ENCODE results near the gene ZSCAN1. TPM values are rescaled to one million over a fixed set of nuclear protein-coding genes. Genes with fewer than 3 reads are reported as not detected.

Gene ZSCAN1, protein sequence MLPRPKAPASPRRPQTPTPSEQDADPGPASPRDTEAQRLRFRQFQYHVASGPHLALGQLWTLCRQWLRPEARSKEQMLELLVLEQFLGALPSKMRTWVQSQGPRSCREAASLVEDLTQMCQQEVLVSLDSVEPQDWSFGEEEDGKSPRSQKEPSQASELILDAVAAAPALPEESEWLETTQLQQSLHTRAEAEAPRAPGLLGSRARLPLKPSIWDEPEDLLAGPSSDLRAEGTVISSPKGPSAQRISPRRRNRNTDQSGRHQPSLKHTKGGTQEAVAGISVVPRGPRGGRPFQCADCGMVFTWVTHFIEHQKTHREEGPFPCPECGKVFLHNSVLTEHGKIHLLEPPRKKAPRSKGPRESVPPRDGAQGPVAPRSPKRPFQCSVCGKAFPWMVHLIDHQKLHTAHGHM
- total RNA-seq: 1.6 TPM

DNA sequence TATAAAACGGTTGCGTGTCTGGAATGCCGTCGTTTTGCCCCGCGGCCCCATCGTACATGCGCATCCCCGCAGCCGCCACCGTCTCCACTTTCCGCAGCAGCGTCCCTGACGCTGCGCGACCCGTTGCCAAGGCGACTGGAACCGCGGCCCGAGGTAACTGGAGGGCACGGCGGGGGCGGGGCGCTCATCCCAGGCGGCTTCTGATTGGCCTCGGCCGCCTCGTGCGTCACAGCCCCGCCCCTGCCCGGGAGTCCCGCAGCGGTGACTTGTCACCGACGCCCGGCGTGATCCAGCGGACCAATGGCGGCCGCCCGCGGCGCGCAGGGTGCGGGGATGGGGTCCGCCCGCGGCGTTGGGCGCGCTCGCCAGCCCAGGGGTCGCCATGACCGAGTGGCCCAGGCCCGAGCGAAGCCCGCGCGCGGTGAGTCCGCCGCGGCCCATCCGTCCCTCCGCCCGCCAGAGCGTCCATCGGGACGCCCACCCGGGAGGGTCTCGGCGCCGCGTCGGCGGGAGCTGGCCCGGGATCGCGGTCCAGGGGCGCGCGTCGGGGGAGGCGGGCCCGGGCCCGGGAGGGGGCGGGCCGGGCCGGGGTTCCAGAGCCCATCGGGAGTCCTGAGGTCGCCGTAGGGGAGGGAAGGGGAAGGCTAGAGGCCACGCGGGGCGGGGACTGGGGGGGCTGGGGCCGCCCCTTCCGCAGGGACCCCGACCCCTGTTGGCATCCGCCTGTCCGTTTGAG is at the start of gene ZSCAN1:
ZSCAN1 (plus strand) TSS at position 285 of the 736 bp plus-strand sequence. CDS start 3,812 bp downstream, outside the sequence.

DNA sequence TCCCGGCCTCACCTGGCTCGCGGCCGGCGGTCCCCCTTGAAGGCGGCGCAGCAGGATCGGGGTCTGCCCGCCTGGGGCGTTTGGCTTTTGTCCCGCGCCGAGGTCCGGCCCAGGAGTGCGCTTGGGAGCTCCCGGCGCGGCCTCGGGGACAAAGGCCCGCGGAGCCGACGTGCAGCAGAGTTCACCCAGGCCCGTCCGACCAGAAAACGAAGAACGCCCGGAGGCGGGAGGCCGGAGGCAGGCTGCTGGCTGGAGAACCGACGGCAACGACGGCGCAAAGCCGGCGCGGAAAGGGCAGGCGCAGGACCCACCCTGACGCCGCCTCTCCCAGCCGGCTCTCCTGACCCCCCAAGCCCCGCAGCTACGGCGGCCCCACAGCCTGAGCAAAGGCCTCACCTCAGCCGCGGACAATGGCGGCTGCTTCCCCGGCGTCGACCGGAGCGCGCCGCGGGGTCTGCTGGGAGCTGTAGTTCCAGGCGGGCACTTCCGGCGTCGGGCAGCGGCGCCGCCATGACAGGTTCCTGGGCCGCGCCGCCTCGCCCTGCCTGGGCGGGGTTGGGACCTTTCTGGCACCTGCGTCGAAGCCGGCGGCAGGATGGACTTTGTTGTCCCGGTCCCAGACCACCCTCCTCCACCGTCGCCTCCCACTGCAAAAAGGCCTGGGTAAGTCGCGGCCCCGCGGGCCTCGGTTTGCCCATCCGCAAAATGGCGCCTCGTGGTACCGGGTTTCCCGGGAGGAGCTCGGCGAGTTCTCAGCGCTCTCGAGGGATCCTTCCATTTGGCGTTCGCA is 31.2 kb upstream of the ZSCAN1 start, which contains the start of gene ZNF606:
ZNF606 (minus strand) TSS at position 437 of the 790 bp plus-strand sequence. CDS start 1,501 bp downstream, outside the sequence.

DNA sequence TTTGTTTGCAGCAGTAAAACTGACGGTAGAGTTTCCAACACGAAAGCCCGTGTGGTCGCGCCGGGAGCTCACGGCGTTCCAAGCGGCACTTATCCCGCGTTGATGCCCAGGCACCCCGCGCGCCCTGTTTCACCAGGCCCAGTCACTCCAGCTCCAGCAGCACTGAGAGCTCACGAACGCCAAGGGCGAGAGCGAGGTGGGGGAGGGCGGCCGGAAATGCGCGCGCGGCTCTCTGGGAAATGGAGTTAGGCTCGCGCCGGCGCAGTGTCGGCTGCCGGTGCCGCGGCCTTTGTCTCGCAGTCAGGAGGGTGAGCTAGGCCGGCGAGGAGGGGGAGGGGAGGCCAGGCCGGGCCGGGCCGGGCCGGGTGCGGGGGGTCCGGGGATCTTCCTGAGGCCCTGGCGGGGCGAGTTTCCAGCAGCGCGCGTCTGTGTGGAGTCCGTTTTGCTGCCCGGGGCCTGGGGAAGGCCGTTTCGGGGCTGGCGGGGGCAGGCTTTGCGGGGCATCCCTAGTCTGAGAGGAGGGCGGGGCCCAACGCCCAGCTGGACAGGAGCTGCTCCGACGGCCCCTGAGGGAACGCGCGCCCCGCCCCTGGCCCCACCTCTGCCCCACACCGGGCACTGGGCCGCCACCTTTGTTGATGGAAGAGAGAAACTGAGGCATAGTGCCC is 25.3 kb downstream of the ZSCAN1 start, which contains the start of gene ZNF135:
ZNF135 (plus strand) TSS at position 280 of the 668 bp plus-strand sequence. CDS start 721 bp downstream, outside the sequence.

DNA sequence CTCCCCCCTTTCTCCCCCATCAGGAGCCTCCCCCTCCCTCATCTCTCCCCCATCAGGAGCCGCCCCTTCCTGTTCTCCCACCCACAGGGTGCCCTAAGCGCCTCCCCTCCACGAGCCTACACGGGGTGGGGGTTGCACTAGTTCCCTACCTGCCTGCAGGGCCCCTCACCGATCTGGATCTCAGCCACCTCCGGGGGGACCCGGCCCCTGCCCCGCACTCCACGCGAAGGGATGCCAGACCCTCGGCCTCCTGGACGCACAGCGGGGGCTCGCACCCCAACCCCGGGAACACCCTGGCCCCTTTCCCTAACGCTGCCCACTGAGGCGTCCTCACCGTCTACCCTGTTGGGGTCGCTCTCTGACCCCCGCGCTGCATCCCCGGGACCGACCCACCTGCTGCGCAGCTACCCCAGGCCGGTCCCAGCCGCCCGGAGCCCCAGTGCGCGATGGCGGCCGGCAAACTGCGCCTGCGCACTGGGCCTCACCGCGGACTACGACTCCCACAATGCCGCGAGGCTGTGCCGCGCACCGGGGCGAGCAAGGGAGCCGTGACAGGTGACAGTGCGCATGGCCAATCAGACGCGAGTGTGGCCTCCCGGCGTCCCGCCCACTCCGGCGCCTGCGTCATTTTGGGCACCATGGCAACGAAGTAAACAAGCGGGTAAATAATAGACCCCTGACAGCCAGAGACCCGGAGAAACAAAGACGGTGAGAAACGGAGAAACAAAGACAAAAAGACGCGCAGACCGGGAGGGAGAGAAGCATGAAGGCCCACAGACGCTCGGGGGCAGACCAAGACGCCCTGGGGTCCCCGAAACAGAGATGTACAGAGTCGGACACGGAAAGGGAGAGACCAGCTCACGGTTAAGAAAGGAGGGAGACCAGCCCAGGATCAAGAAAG is 64.2 kb downstream of the ZSCAN1 start, which contains the start of gene ZSCAN18:
ZSCAN18 (minus strand) TSS at position 451 of the 901 bp plus-strand sequence. CDS start 7,964 bp downstream, outside the sequence.

Other genes starting within 250 kb of the ZSCAN1 start
- 12.0 TPM for gene ZNF552, start 219.1 kb upstream of the ZSCAN1 start, total RNA-seq
- gene ZNF587B, start 203.7 kb upstream of the ZSCAN1 start, total RNA-seq: 14.3 TPM
- 33.0 TPM for gene ZNF587, start 184.2 kb upstream of the ZSCAN1 start, total RNA-seq
- 29.5 TPM for gene ZNF814, start 145.0 kb upstream of the ZSCAN1 start, total RNA-seq
- 33.2 TPM for gene ZNF417, start 117.4 kb upstream of the ZSCAN1 start, total RNA-seq
- 47.1 TPM for gene ZNF418, start 98.6 kb upstream of the ZSCAN1 start, total RNA-seq
- 17.3 TPM for gene ZNF256, start 86.3 kb upstream of the ZSCAN1 start, total RNA-seq
- not detected for gene C19orf18, start 59.5 kb upstream of the ZSCAN1 start, total RNA-seq
- gene ZNF606, start 31.2 kb upstream of the ZSCAN1 start, total RNA-seq: 45.0 TPM
- 13.4 TPM for gene ZNF135, start 25.3 kb downstream of the ZSCAN1 start, total RNA-seq
- 126 TPM for gene ZSCAN18, start 64.2 kb downstream of the ZSCAN1 start, total RNA-seq
- gene ZNF329, start 116.8 kb downstream of the ZSCAN1 start, total RNA-seq: 34.8 TPM
- gene ZNF274, start 149.0 kb downstream of the ZSCAN1 start, total RNA-seq: 20.8 TPM
- gene ZNF544, start 194.9 kb downstream of the ZSCAN1 start, total RNA-seq: 62.3 TPM
- 14.1 TPM for gene ZNF8, start 244.9 kb downstream of the ZSCAN1 start, total RNA-seq

Data from diencephalon (tissue), 1 donor.